Measurements from ENCODE around the gene TXNDC16.

DNA sequence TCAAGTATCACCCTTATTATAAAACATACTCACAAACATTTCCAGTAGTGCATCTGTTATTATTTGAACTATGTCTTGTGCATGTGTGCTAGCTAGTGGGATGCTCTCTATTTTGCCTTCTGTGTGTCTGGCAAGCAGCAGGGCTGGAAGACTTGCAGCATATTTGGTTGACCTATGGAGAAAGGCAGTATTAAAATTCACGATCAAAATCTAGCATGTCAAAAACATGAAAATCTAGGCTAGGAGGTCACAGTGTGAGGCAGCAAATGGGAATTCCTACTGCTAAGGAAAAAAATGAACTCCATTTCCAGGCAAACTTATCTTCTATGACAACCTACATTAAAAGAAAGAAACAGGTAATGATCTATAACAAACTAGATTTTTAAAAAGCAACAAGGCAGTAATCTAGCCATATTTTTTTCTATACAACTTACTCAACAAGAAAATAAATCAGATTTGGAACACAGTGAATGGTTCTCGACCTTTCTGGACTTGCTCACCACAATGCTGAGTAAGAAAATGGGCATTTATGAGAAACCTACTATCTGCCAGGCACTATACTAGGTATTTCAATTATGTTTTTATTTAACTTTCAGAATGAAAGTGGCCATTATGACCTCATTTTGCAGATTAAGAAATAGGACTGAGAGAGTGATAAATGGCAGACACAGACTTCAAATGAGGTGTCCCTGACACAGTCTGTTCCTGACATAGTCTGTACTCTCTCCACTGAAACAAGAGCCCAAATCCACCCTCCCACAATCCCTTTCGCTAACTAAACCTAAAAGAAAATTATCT, 96.8 kb downstream of the TXNDC16 start:
- TF ChIP-seq, protein P1, sequence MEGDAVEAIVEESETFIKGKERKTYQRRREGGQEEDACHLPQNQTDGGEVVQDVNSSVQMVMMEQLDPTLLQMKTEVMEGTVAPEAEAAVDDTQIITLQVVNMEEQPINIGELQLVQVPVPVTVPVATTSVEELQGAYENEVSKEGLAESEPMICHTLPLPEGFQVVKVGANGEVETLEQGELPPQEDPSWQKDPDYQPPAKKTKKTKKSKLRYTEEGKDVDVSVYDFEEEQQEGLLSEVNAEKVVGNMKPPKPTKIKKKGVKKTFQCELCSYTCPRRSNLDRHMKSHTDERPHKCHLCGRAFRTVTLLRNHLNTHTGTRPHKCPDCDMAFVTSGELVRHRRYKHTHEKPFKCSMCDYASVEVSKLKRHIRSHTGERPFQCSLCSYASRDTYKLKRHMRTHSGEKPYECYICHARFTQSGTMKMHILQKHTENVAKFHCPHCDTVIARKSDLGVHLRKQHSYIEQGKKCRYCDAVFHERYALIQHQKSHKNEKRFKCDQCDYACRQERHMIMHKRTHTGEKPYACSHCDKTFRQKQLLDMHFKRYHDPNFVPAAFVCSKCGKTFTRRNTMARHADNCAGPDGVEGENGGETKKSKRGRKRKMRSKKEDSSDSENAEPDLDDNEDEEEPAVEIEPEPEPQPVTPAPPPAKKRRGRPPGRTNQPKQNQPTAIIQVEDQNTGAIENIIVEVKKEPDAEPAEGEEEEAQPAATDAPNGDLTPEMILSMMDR (IDR thresholded peaks at IDR 0.05; ENCODE audit: low read length), result no peak
- no peak for TF ChIP-seq EZH2 (optimal IDR thresholded peaks at IDR 0.05; ENCODE audit: low read depth, low read length)
